HG03354 (cell line): ENCODE measurements around the gene WFIKKN2.
"Not testable (repeated sequence)": the region's sequence is repeated elsewhere in the genome, so short reads cannot be mapped to it uniquely, and the experiment has no call there.

Experiments
- ATAC-seq: cut with Tn5 transposase; IDR thresholded peaks from one replicate; pipeline ENCODE4 v1.9.1; 2021; ENCODE audit warnings: mild to moderate bottlenecking; ENCODE audit not compliant: unreplicated experiment, poor library complexity, severe bottlenecking

The WFIKKN2 gene, protein sequence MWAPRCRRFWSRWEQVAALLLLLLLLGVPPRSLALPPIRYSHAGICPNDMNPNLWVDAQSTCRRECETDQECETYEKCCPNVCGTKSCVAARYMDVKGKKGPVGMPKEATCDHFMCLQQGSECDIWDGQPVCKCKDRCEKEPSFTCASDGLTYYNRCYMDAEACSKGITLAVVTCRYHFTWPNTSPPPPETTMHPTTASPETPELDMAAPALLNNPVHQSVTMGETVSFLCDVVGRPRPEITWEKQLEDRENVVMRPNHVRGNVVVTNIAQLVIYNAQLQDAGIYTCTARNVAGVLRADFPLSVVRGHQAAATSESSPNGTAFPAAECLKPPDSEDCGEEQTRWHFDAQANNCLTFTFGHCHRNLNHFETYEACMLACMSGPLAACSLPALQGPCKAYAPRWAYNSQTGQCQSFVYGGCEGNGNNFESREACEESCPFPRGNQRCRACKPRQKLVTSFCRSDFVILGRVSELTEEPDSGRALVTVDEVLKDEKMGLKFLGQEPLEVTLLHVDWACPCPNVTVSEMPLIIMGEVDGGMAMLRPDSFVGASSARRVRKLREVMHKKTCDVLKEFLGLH

GRCh38 chr17:50835301-50836234 is at the start of gene WFIKKN2:
WFIKKN2 (plus strand) TSS chr17:50835586; CDS start chr17:50835938, 352 bp downstream.
- no peak for ATAC-seq

DNA sequence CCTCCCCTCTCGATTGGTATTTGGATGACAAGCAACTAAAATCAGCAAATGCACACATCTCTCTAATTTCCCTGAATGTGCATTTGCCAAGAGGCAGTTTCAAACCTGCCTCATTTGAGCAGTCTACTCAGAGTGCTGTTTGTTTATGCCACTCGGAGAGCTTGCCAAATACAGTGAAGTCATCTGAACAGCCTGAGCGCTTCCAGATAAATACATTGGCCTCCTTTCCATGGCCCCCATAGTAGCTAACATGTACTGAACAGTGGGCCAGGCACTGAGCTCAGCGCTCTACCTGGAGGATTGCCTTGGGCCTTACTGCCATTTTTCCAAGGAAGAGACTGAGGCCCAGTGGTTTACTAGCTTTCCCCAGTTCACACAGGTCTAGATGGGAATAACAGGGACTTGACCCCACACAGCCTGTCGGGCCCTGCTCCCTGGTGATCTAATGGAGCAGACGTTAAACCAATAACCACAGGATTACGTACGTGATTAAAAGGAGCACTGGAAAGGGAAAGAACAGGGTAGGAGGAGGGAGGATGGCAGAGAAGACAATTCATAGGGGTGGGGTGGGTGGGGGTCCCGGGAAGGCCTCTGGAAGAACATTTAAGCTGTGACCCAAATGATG is 49.3 kb upstream of the WFIKKN2 start:
- ATAC-seq: no peak

DNA sequence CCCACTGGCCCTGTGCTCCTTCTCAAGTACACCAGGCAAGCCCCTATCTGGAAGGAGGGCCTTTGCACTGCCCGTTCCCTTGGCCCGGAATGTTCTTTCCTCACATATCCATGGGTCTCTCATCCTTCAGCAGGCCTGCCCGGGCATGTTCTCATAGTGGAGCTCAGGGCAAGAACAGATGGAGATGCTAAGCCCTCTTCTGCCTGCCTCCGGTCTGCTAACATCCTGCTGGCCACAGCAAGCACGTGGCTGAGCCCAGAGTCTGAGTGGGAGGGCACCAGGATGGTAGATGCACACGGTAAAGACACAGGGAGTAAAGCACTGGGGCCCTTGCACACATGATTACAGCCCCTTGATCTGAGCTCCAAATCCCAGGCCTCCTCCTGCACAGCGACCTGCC is 48.3 kb upstream of the WFIKKN2 start:
- ATAC-seq: no peak

GRCh38 chr17:50790618-50791017 is 44.8 kb upstream of the WFIKKN2 start:
- no peak for ATAC-seq

GRCh38 chr17:50792132-50792531 is 43.3 kb upstream of the WFIKKN2 start:
- ATAC-seq: no peak

- no peak for ATAC-seq
These were observed 42.4 kb upstream of the WFIKKN2 start for GRCh38 chr17:50793007-50793406.

- no peak for ATAC-seq
These were observed 41.0 kb upstream of the WFIKKN2 start for GRCh38 chr17:50794361-50794760.

GRCh38 chr17:50797135-50797810 is 38.1 kb upstream of the WFIKKN2 start:
- no peak for ATAC-seq

DNA sequence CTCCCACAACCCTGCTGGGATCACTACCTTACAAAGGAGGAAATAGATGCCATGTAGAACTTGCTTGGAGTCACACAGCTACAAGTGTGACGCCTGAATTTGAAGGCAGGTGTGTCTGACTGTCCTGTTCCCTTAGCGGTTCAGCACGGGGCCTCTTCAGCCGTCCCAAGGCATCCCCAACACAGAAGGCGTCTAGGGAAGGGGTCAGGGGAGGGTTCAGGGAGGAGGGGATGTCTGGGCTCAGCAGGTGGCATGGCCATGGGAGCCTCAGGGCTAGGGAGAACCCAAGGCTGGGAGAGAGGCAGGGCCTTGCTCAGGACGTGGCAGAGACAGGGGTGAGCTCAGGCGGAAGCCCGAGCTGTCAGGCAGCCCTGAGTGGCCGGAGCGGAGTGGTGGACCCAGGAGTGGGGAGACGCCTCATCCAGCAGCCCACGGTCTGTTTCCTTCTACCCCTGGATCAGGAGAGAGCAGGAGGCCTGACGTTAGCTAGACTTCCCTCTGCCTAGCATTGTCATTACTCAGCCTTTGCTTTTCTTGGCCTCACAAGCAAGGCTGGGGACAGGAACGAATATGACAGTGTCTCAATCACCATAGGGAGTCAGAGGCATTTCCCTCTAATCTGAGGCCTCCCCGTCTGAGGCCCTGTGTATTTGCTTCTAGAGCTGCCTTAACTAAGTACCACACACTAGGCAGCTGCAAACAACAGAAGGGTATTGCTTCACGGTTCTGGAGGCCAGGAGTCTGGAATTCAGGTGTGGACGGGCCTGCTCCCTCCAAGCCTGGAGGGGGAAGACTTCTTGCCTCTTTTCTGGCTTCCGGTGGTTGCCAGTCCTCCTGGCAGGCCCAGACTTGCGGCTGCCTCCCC is 36.7 kb upstream of the WFIKKN2 start:
- ATAC-seq: no peak

GRCh38 chr17:50799582-50799981 is 35.8 kb upstream of the WFIKKN2 start:
- ATAC-seq: no peak

GRCh38 chr17:50800196-50800700 is 35.1 kb upstream of the WFIKKN2 start:
- no peak for ATAC-seq

- no peak for ATAC-seq
These were observed 32.5 kb upstream of the WFIKKN2 start for GRCh38 chr17:50802609-50803571.

GRCh38 chr17:50803676-50804075 is 31.7 kb upstream of the WFIKKN2 start:
- no peak for ATAC-seq

- ATAC-seq: not testable (repeated sequence)
These were observed 30.5 kb upstream of the WFIKKN2 start for GRCh38 chr17:50804749-50805475.

- ATAC-seq: no peak
These were observed 29.9 kb upstream of the WFIKKN2 start for GRCh38 chr17:50805486-50805885.

- no peak for ATAC-seq
These were observed 29.2 kb upstream of the WFIKKN2 start for GRCh38 chr17:50806141-50806643.
